Esophagus muscularis mucosa (tissue), 4 donors: ENCODE results near the gene C12orf42. TPM values are rescaled to one million over a fixed set of nuclear protein-coding genes. Genes with fewer than 3 reads are reported as not detected.
A peak's percentile ranks its signal among the peaks of the same experiment; 100 is the strongest.

Experiments
- DNase-seq: peaks from one replicate; pipeline ENCODE4 v3.0.0-alpha.2; 2017; ENCODE audit errors: extremely low spot score
- H3K27ac ChIP-seq, 4 donors: fragments of 200-600 bp; sonication (generic); replicated peaks in 1 of 4; 1 replicate in 3 of 4; 2 replicates in 1 of 4; pipeline ENCODE4 v1.5.1; 2016 to 2019; ENCODE audit warnings: mild to moderate bottlenecking in 1 of 4
- H3K27me3 ChIP-seq, 4 donors: fragments of 200-600 bp; sonication (generic); one replicate each; pipeline versions ENCODE4 v1.5.1 to v1.6.0; 2016 to 2019
- H3K36me3 ChIP-seq, 4 donors: fragments of 200-600 bp; sonication (generic); one replicate each; pipeline ENCODE4 v1.5.1; 2016 to 2019
- H3K4me1 ChIP-seq, 4 donors: fragments of 200-600 bp; sonication (generic); one replicate each; pipeline ENCODE4 v1.5.1; 2016 to 2019
- H3K4me3 ChIP-seq, 4 donors: fragments of 200-600 bp; sonication (generic); 1 replicate in 2 of 4; 2 replicates in 2 of 4; pipeline ENCODE4 v1.5.1; 2016 to 2019; ENCODE audit warnings: mild to moderate bottlenecking in 4 of 4, moderate library complexity in 1 of 4
- H3K9me3 ChIP-seq, 4 donors: fragments of 200-600 bp; sonication (generic); 1 replicate in 3 of 4; 2 replicates in 1 of 4; pipeline ENCODE4 v1.5.1; 2016 to 2019
- EP300 ChIP-seq: sonication (generic); formaldehyde crosslinking; IDR thresholded peaks from one replicate; pipeline ENCODE4 v1.6.1; 2017; ENCODE audit warnings: antibody characterized with exemption
- POLR2A ChIP-seq: fragments of 450-650 bp; IDR thresholded peaks from one replicate; pipeline ENCODE4 v1.6.1; 2017; ENCODE audit warnings: antibody characterized with exemption, moderate library complexity, mild to moderate bottlenecking, low read depth
- POLR2AphosphoS5 ChIP-seq, 2 donors: sonication (generic); formaldehyde crosslinking; IDR thresholded peaks; one replicate each; pipeline ENCODE4 v1.6.1; 2017; ENCODE audit warnings: antibody characterized with exemption in 2 of 2
- WGBS: methylation state at CpG from one replicate; pipeline ENCODE4 v1.1.5; 2018; 5-methylcytosine and 5-hydroxymethylcytosine counted together
- intact Hi-C: fragments of 100-400 bp; cut with DNase I; formaldehyde crosslinking; loops from one replicate; pipeline ENCODE4 v1.15.1; 2023
- total RNA-seq, 4 donors: library from RNA; depleted of rRNA; stranded (reverse); fragments of >200 nt; gene quantifications; one replicate each; pipeline versions ENCODE4 v1.1.0 to v1.2.1, GENCODE V29; 2016
- TF ChIP-seq, protein P1 (sequence below), 3 experiments: fragments of 200-600 bp in 2 of 3; fragments of 450-650 bp in 1 of 3; sonication (generic) in 2 of 3; IDR thresholded peaks; one replicate each; pipeline ENCODE4 v1.5.1; 2017 to 2019; ENCODE audit warnings: antibody characterized with exemption in 3 of 3, mild to moderate bottlenecking in 2 of 3, moderate library complexity in 1 of 3

C12orf42 gene
- total RNA-seq, 4 donors from 2014 or later, result not detected

DNA sequence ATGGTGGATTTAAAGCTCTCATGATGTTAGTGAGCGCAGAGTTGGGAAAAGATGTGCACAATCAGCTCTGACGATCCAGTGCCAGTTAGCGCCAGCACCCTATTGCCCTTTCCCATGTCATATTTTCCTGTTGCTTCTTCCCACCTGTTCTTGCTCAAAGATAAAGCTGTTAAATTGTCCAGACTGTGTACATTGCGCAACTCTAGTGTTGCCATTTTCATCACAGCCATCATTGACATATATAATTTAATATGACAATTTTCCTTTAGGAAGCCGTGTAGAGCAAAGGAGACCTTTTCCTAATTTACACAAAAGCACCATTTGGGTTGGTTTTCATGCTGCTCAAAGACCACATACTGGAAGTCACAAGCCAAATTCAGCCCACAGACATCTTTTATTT is 5.7 kb upstream of the C12orf42 start:
- no peaks in the 10 kb centered on the region for H3K4me1 ChIP-seq
- no peak for DNase-seq
- intact Hi-C loops, result no loop called here
- WGBS, result 79% methylated on average over 5 of the region's 5 CpGs
- H3K36me3 ChIP-seq, result no peaks in the 10 kb centered on the region
- no peak overlapping the region for H3K4me3 ChIP-seq
- no peak overlapping the region for H3K27ac ChIP-seq
- TF ChIP-seq, protein P1, sequence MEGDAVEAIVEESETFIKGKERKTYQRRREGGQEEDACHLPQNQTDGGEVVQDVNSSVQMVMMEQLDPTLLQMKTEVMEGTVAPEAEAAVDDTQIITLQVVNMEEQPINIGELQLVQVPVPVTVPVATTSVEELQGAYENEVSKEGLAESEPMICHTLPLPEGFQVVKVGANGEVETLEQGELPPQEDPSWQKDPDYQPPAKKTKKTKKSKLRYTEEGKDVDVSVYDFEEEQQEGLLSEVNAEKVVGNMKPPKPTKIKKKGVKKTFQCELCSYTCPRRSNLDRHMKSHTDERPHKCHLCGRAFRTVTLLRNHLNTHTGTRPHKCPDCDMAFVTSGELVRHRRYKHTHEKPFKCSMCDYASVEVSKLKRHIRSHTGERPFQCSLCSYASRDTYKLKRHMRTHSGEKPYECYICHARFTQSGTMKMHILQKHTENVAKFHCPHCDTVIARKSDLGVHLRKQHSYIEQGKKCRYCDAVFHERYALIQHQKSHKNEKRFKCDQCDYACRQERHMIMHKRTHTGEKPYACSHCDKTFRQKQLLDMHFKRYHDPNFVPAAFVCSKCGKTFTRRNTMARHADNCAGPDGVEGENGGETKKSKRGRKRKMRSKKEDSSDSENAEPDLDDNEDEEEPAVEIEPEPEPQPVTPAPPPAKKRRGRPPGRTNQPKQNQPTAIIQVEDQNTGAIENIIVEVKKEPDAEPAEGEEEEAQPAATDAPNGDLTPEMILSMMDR (IDR thresholded peaks at IDR 0.05), result no peak
- TF ChIP-seq EP300 (no peak), POLR2A (no peak), POLR2AphosphoS5 (IDR thresholded peaks at IDR 0.05) (no peak)
- H3K27me3 ChIP-seq, result peaks cover 0 to 13% (median 4%) of the 10 kb centered on the region in 4 donors
- H3K9me3 ChIP-seq, result no peaks in the 10 kb centered on the region

- H3K27me3 ChIP-seq, result peaks cover 0 to 32% (median 21%) of the 10 kb centered on the region in 4 donors
- intact Hi-C loops, result no loop called here
- H3K4me1 ChIP-seq, result peaks cover 11 to 15% (median 12%) of the 10 kb centered on the region in 4 donors
- no peaks in the 10 kb centered on the region for H3K36me3 ChIP-seq
- TF ChIP-seq POLR2A (no peak), POLR2AphosphoS5 (IDR thresholded peaks at IDR 0.05) (no peak)
- H3K9me3 ChIP-seq, result no peaks in the 10 kb centered on the region
- H3K4me3 ChIP-seq, result no peak overlapping the region
- no peak overlapping the region for H3K27ac ChIP-seq
- DNase-seq, result no peak
Observed at GRCh38 chr12:103499571-103499970, 3.8 kb upstream of the C12orf42 start.

- Histone ChIP-seq H3K27me3 (peaks cover 0 to 36% (median 23%) of the 10 kb centered on the region in 4 donors), H3K9me3 (no peaks in the 10 kb centered on the region), H3K36me3 (no peaks in the 10 kb centered on the region), H3K4me1 (peaks cover 11 to 15% (median 12%) of the 10 kb centered on the region in 4 donors), H3K27ac (no peak overlapping the region), H3K4me3 (no peak overlapping the region)
- TF ChIP-seq, protein P1 (IDR thresholded peaks at IDR 0.05), result no peak
- TF ChIP-seq POLR2AphosphoS5 (IDR thresholded peaks at IDR 0.05) (no peak), POLR2A (no peak), EP300 (no peak)
- 83% methylated on average over 2 of the region's 2 CpGs for WGBS
- intact Hi-C loops, result no loop called here
- DNase-seq, result no peak
Observed at GRCh38 chr12:103498990-103499389, 3.2 kb upstream of the C12orf42 start.

GRCh38 chr12:103494734-103495468 is 867 bp downstream of the C12orf42 start:
- no peak for TF ChIP-seq EP300
- no peak for TF ChIP-seq POLR2AphosphoS5 (IDR thresholded peaks at IDR 0.05)
- TF ChIP-seq, protein P1 (IDR thresholded peaks at IDR 0.05), result no peak
- TF ChIP-seq POLR2A, result no peak
- H3K4me3 ChIP-seq, result peak overlapping the region; percentile 47 to 58 (median 51)
- intact Hi-C loops, result no loop called here
- WGBS, result 12% methylated on average over 17 of the region's 24 CpGs
- no peak for DNase-seq
- peaks cover 0 to 58% (median 26%) of the 10 kb centered on the region in 4 donors for H3K27me3 ChIP-seq
- no peaks in the 10 kb centered on the region for H3K9me3 ChIP-seq
- H3K4me1 ChIP-seq, result peaks cover 11 to 15% (median 12%) of the 10 kb centered on the region in 4 donors
- H3K27ac ChIP-seq, result no peak overlapping the region
- no peaks in the 10 kb centered on the region for H3K36me3 ChIP-seq

GRCh38 chr12:103494051-103494733 is 1.6 kb downstream of the C12orf42 start:
- peaks cover 11 to 15% (median 12%) of the 10 kb centered on the region in 4 donors for H3K4me1 ChIP-seq
- 73% methylated on average over 5 of the region's 5 CpGs for WGBS
- H3K27ac ChIP-seq, result no peak overlapping the region
- no peak for DNase-seq
- H3K4me3 ChIP-seq, result no peak overlapping the region
- H3K9me3 ChIP-seq, result no peaks in the 10 kb centered on the region
- peaks cover 0 to 64% (median 26%) of the 10 kb centered on the region in 4 donors for H3K27me3 ChIP-seq
- intact Hi-C loops, result no loop called here
- TF ChIP-seq POLR2A (no peak), POLR2AphosphoS5 (IDR thresholded peaks at IDR 0.05) (no peak), EP300 (no peak)
- TF ChIP-seq, protein P1 (IDR thresholded peaks at IDR 0.05), result no peak
- no peaks in the 10 kb centered on the region for H3K36me3 ChIP-seq
